ENCODE measurements around the gene ITPR2.

Gene ITPR2

DNA sequence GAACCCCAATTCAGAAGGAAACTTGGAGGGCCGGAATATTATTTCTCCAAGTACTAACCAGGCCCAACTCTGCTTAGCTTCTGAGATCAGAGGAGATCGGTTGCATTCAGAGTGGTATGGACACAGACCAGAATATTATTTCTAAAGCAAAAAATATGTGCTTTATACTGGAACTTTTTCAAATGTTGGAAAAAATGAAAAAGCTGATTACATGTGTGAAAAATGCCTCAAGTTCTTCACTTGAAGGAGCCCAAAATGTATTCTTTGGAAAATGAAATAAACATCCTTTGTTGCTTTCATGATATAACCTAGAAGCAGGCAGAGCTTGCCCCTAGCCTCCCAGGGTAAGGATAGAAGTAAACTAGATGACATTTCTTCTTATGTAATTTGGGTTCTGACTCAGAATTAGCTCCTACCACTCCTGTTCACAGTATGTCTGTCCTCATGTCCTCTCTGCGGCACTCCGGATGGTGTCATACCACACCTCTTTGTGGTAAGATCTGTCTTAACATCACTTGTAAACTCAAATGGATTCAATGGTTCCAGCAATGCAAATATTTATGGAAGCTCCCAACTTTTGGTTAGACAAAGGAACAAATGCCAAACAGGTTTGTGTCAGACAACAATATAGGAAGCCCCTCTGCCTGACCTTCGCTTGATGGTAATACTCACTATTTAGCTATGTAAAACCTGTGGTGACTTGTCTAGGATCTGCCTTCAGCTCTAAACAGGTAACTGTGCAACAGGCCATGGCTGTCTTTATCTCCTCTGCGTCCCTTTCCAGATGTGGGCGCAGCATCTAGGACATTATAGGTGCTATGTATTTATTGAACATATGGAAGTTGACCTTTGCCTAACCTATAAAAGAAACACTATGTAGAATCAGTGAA, 459.1 kb downstream of the ITPR2 start:
- H3K4me3 ChIP-seq (ENCODE audit: low read length) = no peak overlapping the region
- DNase-seq (ENCODE audit: low read depth) = no peak
- TF ChIP-seq, protein P1, sequence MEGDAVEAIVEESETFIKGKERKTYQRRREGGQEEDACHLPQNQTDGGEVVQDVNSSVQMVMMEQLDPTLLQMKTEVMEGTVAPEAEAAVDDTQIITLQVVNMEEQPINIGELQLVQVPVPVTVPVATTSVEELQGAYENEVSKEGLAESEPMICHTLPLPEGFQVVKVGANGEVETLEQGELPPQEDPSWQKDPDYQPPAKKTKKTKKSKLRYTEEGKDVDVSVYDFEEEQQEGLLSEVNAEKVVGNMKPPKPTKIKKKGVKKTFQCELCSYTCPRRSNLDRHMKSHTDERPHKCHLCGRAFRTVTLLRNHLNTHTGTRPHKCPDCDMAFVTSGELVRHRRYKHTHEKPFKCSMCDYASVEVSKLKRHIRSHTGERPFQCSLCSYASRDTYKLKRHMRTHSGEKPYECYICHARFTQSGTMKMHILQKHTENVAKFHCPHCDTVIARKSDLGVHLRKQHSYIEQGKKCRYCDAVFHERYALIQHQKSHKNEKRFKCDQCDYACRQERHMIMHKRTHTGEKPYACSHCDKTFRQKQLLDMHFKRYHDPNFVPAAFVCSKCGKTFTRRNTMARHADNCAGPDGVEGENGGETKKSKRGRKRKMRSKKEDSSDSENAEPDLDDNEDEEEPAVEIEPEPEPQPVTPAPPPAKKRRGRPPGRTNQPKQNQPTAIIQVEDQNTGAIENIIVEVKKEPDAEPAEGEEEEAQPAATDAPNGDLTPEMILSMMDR (conservative IDR thresholded peaks at IDR 0.05; ENCODE audit: low read depth, low read length) = no peak

DNA sequence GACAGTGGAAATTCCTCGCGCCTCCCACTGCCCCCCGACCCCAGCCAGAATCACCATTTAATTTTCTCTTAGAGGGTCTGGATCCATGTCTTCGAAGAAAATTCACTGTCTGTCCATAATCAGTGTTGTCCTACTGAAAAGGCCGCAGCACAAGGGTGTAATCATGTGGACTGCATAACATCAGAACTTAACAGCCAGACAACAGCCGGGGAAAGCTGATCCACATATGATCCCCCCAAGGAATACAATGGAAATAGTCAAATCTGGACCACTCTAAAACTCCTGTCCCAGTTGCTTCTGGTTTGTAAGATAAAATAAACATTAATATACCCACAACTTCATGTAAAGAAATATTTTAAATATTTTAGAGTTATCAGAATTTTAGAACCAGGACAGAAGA, 460.1 kb downstream of the ITPR2 start:
- no peak for DNase-seq (ENCODE audit: low read depth)
- TF ChIP-seq, protein P1 (conservative IDR thresholded peaks at IDR 0.05; ENCODE audit: low read depth, low read length) = no peak
- H3K4me3 ChIP-seq (ENCODE audit: low read length) = no peak overlapping the region

DNA sequence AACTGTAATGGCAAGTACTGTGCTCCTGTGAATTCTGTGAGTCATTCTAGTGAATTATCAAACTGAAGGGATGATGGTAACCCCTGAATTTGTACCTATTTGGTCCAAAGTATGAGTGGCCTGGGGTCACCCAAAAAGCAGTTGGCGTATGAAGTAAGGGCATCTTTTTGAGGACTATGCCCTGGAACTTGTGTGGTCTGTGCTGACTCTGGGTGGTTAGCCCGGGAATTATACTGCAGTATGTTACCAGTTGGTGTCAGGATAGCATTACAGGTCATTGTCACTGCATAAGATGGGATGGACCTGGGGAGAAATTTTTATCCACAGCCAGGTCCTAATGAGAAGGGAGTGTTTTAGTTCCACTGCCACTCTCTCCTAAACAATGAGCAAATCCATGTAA, 462.9 kb downstream of the ITPR2 start:
- DNase-seq (ENCODE audit: low read depth) = no peak
- TF ChIP-seq, protein P1 (conservative IDR thresholded peaks at IDR 0.05; ENCODE audit: low read depth, low read length) = no peak
- H3K4me3 ChIP-seq (ENCODE audit: low read length) = no peak overlapping the region

DNA sequence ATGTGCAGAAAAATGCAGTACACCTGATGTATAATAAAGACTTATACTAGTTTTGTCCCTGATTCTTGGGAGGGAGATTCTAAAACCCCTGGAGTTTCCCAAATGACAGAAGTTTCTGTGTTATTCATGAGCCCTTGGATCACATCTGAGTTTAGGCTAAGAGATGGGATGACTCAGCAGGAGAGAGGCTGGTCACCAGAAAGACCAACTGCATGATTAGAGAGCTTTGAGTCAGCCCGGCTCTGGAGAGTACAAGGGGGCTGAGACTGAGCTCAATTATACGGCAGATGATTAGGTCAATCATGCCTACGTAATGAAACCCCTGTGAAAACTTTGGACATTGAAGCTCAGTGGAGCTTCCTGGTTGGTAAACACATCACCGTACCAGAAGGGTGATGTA, 463.4 kb downstream of the ITPR2 start:
- DNase-seq (ENCODE audit: low read depth) = peak; percentile 73
- H3K4me3 ChIP-seq (ENCODE audit: low read length) = no peak overlapping the region
- TF ChIP-seq, protein P1 (conservative IDR thresholded peaks at IDR 0.05; ENCODE audit: low read depth, low read length) = no peak

DNA sequence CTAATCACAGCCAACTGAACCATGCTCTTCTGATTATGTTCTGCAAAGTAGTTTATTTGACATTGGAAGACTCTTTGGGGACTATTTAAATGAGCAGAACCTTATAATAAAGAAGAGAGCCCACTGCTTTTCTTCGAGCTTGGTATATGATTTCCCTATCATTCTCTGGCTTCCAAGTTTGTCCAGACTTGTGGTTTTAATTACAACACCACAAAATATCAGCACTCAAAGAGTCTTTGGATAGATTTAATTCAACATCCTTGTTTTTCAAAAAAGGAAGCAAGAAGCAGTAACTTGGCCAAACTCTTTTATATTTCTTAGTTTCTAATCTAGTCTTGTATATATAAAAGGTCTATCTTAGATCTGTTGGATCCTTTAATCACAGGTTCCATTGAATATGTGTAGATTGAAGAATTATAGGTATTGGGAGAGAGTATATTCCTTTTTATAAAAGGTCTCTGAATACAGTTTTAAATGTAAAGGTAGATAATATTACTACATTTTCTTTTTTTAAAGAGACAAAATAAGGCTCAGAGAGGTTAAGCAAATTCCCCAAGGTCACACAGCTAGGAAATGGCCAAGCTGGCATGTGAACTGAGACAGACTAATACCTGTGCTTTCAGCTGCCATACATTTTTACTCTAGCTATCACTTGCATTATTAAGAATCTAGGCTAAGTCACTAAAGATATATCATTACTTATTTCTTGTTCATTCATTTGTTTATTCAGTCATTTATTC, 464.8 kb downstream of the ITPR2 start:
- TF ChIP-seq, protein P1 (conservative IDR thresholded peaks at IDR 0.05; ENCODE audit: low read depth, low read length) = no peak
- DNase-seq (ENCODE audit: low read depth) = no peak
- H3K4me3 ChIP-seq (ENCODE audit: low read length) = no peak overlapping the region

DNA sequence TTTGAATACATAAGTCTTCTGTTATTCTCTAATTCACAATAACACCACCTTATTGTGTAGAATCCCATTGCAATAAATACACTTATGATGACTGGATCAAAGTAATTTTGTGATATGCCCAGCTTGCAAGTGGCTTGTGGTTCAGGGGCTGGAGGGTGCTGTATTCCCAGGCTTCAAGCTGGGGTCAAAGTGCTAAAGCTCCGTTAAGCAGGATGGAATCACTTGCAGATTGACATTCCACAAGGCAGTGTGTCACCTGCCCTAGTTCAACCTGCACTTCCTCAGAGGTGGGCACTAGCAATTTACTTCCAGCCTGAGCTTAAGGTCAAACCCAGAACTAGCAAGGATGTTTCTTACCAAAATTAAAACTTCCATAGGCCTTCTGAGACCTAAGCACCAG, 471.0 kb downstream of the ITPR2 start:
- no peak for DNase-seq (ENCODE audit: low read depth)
- TF ChIP-seq, protein P1 (conservative IDR thresholded peaks at IDR 0.05; ENCODE audit: low read depth, low read length) = no peak
- H3K4me3 ChIP-seq (ENCODE audit: low read length) = no peak overlapping the region

Data from retinal pigment epithelial cell (primary cell).